ENCODE measurements around the gene OGFOD2.

The OGFOD2 gene

GRCh38 chr12:122951979-122952892 is 22.8 kb upstream of the OGFOD2 start:
- peak; percentile 89 for DNase-seq (ENCODE audit: low spot score)

DNA sequence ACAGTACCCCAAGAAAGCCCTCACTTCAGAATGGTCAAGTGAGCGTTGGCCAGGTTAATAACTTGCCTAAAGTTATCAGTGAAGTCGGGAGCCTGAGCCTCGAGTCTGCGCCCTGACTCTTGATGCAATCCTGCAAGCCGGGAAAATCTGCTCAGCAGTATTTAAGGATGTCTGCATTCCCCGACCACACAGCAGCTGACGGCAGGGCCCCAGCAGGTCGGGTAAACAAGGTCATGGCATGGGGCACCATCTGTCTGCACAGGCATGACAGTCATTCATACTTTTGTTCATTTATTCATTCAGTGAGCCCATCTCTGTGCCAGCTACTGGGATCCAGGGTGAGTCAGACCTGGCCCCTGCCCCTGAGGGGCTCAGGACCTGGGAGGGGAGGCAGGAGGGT is 19.9 kb upstream of the OGFOD2 start:
- DNase-seq (ENCODE audit: low spot score), result no peak

DNA sequence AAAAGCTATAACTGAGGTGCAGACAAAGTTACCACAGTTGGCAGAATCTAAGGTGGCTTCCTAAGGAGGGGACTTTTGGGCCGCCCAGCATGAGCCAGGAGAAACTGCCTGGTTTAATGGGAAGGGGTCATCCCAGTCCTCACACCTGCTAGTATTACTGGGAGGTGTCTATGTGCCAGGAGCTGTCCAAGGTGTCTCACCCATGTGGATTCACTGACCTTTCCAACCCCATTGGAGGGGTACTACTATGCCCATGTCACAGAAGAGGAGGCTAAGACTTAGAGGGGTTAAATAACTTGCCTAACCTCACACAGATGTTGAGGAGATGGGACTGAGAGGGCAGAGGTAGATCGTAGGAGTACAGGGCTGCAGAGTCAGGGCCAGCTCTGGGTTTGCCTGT is 19.0 kb upstream of the OGFOD2 start:
- no peak for DNase-seq (ENCODE audit: low spot score)

- no peak for DNase-seq (ENCODE audit: low spot score)
Observed at GRCh38 chr12:122958198-122958888, 16.7 kb upstream of the OGFOD2 start.

- no peak for DNase-seq (ENCODE audit: low spot score)
Observed at GRCh38 chr12:122959566-122960192, 15.4 kb upstream of the OGFOD2 start.

DNA sequence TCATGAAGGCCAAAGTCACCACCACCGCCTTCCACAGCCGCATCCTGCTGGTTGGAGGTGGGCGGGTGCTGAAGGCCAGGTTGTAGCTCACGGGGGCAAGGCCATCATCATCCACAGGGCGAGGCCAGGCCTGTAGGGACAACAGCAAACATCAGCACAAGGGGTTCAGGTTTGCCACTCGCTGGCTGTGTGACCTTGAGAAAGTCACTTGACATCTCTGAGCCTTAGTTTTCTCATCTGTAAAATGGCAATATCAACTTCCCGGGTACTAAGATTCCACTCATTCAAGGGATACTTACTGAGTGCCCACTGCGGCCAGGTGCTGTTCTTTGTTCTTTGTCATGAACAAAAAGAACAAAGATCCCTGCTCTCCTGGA is 14.9 kb upstream of the OGFOD2 start:
- DNase-seq (ENCODE audit: low spot score), result no peak

GRCh38 chr12:122961531-122962329 is 13.3 kb upstream of the OGFOD2 start:
- no peak for DNase-seq (ENCODE audit: low spot score)

GRCh38 chr12:122963941-122964265 is 11.1 kb upstream of the OGFOD2 start:
- peak; percentile 64 for DNase-seq (ENCODE audit: low spot score)

DNA sequence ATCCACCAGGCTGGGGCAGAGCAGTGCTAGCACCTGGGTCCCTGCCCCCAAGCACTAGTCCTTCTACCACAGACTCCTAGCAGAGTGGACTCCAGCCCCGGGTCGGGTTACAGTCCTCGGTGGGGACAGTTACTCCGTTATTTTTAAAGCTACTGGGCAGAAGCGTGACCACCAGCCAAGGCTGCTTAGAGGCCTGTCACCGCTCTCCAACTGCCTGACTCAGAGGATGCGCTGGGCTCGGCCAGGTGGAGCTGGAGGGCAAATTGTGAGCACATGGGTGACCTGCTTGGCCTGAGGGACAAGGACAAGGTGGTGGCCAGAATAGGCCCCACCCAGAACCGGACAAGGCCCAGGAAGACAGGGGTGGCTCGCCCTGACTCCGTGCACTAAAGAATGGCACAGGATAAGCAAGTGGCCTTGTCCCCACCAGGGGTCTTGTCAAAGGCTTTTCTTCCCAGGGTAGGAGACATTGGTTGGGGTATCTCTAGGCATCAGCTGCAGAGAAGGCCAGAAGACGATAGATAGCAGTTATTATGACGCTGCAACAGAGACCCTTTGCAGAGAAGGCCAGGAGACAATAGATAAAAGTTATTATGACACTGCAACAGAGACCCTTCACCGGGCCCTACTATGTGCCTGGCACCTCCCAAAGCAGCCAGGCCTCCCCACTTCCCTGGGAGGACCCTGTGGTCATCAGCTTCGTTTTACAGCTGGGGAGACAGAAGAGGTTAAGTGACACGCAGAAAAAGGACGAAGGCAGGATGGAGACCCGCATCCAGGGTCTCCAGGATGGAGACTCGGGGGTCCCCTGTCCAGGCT is 10.4 kb upstream of the OGFOD2 start:
- DNase-seq (ENCODE audit: low spot score), result no peak

DNA sequence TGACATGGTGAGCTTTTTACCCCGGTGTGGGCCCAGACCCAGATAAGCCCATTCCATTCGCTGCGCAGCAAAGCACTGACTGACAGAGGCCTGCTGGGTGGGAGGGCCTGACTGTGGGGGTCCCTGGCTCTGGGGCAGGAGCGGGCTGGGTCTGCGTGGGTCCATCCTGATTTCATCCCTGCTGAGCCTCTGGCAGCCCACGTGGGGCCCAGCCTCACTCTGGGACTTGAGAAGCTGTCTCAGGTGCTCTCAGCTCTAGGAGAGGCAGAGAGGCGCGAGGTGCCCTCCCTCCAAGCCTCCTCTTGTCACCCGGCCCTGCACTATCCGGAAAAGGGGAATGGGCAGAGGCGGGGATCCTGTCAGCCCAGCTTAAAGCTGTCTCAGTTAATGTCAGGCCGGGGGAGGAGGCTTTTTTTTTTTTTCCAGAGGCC is 9.7 kb upstream of the OGFOD2 start:
- DNase-seq (ENCODE audit: low spot score), result no peak

GRCh38 chr12:122965851-122966742 is 8.9 kb upstream of the OGFOD2 start, which contains the start of gene ABCB9:
ABCB9 (minus strand) TSS chr12:122966463; CDS start chr12:122960235, 6,228 bp downstream.
- DNase-seq (ENCODE audit: low spot score), result peak; percentile 97

DNA sequence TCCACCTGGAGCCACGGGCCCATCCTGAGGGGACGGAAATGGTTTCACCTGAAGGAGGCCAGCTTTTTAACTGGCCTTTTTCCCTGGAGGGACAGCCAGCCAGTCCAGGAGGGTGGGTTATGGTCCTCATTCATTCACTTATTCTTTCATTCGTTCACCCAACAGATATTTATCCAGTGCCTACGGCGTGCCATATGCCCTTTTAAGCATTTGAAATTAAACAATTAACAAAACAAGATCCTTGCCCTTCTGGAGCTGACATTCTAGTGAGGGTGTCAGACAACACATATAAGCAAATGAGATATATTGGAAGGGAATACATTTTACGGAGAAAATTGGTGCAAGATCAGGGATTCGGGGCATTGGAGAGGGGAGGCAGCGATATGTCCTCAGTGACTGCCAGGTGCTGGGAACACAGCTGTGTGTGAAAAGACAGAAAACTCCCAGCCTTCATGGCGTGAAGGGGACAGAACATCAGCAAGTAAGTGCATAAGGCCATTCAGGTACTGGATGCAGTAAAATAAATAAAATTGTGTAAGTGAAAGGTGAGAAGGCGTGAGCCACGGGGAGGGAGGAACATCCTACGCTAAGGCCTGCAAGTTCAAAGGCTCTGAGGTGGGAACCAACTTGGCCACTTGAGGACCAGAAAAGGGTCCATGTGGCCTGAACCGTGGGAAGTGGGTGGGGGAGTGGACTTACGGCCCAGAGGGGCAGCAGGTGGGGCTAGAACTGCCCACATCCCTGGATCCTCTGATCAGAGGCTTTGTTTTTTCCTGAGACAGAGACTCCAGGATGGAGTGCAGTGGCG is 8.1 kb upstream of the OGFOD2 start:
- no peak for DNase-seq (ENCODE audit: low spot score)

GRCh38 chr12:122968104-122968503 is 6.9 kb upstream of the OGFOD2 start:
- DNase-seq (ENCODE audit: low spot score), result no peak

DNA sequence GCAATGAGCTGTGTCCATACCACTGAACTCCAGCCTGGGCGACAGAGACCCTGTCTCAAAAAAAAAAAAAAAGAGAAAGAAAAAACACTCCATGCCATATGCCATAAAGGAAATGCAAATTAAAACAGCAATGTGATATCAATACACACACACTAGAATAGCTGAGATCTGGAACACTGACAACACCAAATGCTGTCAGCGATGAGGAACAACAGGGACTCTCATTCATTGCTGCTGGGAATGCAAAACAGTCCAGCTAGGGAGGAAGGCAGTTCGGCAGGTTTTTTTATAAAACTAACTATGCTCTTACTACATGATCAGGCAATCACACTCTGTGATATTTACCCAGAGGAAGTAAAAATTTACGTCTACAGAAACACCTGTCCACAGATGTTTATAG is 5.4 kb upstream of the OGFOD2 start:
- DNase-seq (ENCODE audit: low spot score), result no peak

DNA sequence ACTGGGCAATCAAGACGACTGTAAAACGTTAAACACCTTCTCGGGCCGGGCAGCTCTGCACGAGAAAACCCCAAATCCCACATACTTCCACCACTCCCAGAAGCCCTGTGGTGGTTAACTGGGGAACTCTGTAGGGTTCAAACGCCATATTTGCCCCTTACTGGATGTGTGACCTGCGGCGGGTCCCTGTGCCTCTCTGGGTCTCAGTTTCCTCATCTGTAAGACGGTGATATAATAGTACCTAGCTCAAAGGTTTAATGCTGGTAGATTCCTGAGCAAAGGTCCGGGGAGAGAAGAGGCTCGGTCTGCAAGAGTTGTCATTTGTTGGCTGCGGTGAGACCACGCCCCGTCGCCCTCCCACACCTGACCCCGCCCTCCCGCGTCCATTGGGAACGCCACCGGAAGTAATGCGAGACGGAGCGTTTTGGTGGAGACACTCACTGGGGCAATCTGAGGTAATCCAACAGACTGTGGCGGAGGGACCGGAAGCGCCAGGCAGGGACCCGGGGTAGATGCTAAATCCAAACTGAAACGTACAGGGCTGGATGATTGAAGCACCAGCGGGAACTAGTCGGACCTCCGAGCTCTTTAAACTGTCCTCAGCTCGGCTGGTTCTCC is 661 bp upstream of the OGFOD2 start:
- peak; percentile 93 for DNase-seq (ENCODE audit: low spot score)

DNA sequence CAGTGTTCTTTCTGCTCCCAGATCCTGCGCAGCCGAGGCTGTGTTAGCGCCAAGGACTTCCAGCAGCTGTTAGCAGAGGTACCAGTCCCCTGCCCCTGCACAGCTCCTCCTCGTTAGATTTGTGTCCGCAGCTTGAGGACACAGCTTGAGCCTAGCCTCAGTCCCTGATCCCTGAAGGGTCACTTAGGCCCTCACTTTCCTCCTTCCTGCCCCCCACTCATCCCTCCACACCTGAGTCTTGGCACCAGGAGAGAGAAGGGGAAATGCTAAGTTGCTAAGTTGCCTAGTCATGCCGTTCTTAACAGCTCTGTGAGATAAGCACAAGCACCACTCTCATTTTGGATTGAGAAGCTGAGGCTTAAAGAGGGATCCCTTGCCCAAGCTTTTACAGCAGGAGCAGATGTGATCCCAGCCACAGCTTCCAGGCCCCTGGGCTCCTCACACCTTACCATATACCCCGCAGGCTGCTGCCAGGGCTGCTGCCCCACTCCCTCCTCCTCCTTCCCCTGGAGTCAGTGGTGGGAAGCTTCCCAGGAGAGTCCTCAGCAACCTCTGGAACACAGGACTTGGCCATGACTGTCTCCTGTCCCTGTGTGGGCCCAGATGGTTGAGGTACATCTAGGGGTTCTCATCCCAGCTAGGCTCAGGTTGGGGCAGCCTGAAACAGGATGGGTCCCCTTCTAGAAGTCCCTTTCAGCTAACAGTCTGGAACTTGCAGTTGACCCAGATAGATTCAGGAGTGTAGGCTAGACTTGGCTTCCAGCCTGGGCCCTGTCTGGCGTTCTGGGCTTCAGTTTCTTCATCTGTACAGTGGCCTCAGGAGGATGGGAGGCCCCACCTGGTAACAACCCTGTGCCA is 975 bp downstream of the OGFOD2 start:
- no peak for DNase-seq (ENCODE audit: low spot score)

GRCh38 chr12:122976648-122976975 is 1.6 kb downstream of the OGFOD2 start:
- DNase-seq (ENCODE audit: low spot score), result no peak

DNA sequence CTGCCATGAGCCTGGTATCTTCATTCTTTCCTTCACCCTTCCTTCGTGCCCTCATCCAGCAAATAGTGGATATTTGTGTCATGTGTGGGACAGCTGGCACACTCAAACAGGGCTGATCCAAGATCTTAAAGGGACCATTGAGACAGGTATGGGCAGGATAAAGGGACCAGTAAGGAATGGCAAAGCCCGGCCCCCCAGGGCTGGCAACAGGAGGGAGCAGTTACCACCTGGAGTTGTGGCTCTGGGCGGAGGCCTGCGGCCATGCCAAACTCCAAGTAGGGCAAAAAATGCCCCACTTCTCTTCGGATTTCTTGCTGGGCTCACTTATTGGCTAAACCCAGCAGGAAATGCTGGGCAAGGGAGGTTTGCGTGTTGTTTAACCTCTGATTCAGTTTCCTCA is 2.1 kb downstream of the OGFOD2 start:
- no peak for DNase-seq (ENCODE audit: low spot score)
